Peyer's patch (tissue), 4 donors: Measurements from ENCODE around the gene TMCC1. TPM values are rescaled to one million over a fixed set of nuclear protein-coding genes. Genes with fewer than 3 reads are reported as not detected.

ENCODE experiments used
- DNase-seq, 3 donors: peaks; one replicate each; pipeline ENCODE4 v3.0.0-alpha.2; 2017 to 2019
- H3K27ac ChIP-seq, 4 donors: fragments of 200-600 bp; sonication (generic); one replicate each; pipeline ENCODE4 v1.5.1; 2016 to 2019
- H3K27me3 ChIP-seq, 2 donors: fragments of 200-600 bp; sonication (generic); one replicate each; pipeline ENCODE4 v1.5.1; 2019
- H3K36me3 ChIP-seq, 3 donors: fragments of 200-600 bp; sonication (generic); one replicate each; pipeline ENCODE4 v1.5.1; 2016 to 2019
- H3K4me1 ChIP-seq, 4 donors: fragments of 200-600 bp; sonication (generic); one replicate each; pipeline ENCODE4 v1.5.1; 2016 to 2019
- H3K4me3 ChIP-seq, 4 donors: fragments of 200-600 bp; sonication (generic); 1 replicate in 3 of 4; 2 replicates in 1 of 4; pipeline ENCODE4 v1.5.1; 2016 to 2019; ENCODE audit warnings: mild to moderate bottlenecking in 1 of 4
- H3K9me3 ChIP-seq, 4 donors: fragments of 200-600 bp; sonication (generic); one replicate each; pipeline ENCODE4 v1.5.1; 2016 to 2019; ENCODE audit warnings: mild to moderate bottlenecking in 1 of 4
- POLR2A ChIP-seq, 2 donors: fragments of 450-650 bp; IDR thresholded peaks; one replicate each; pipeline ENCODE4 v1.5.1; 2017; ENCODE audit warnings: antibody characterized with exemption in 2 of 2, mild to moderate bottlenecking in 2 of 2, moderate library complexity in 2 of 2
- total RNA-seq, 4 donors: library from RNA; depleted of rRNA; stranded (reverse); fragments of >200 nt; gene quantifications; one replicate each; pipeline ENCODE4 v1.1.0, GENCODE V29; 2016
- TF ChIP-seq, protein P1 (sequence below), 6 experiments: fragments of 450-650 bp in 4 of 6; fragments of 200-600 bp in 2 of 6; sonication (generic) in 1 of 6; IDR thresholded peaks; one replicate each; pipeline ENCODE4 v1.5.1; 2017 to 2019; ENCODE audit warnings: antibody characterized with exemption in 6 of 6, mild to moderate bottlenecking in 3 of 6, moderate library complexity in 1 of 6

TMCC1 gene
- total RNA-seq, result 10 to 100 TPM; 12.9 to 33.1 (median 23.7) TPM

DNA sequence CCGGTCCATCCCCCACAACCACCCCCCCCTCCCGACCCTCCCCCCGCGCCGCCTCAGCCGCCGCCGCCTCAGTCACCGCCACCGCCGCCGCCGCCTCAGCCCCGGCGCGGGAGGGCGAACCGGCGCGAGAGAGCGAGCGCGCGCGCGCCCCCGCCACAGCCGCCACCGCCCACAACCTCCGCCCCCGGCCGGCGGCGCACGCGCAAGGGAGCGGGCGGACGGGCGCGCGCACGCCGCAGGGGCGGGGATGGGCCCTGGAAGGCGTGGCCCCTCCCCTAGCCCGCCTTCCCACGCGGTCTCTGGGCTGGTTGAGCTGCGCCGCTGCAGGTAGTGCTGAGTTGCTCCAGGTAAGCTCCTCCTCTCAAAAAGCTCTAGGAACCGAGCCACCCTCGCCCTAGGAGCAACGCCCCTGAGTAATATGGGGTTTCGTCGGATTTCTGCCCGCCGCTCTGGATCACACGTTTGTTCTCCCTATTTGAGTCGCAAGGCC lies at the start of gene TMCC1:
Gene TMCC1, minus strand, starts transcription at position 131 of the 490 bp plus-strand sequence.
- no peaks in the 10 kb centered on the region for H3K9me3 ChIP-seq
- no peaks in the 10 kb centered on the region for H3K27me3 ChIP-seq
- DNase-seq, result peak; percentile 86 to 95 (median 92)
- no peaks in the 10 kb centered on the region for H3K36me3 ChIP-seq
- TF ChIP-seq, protein P1, sequence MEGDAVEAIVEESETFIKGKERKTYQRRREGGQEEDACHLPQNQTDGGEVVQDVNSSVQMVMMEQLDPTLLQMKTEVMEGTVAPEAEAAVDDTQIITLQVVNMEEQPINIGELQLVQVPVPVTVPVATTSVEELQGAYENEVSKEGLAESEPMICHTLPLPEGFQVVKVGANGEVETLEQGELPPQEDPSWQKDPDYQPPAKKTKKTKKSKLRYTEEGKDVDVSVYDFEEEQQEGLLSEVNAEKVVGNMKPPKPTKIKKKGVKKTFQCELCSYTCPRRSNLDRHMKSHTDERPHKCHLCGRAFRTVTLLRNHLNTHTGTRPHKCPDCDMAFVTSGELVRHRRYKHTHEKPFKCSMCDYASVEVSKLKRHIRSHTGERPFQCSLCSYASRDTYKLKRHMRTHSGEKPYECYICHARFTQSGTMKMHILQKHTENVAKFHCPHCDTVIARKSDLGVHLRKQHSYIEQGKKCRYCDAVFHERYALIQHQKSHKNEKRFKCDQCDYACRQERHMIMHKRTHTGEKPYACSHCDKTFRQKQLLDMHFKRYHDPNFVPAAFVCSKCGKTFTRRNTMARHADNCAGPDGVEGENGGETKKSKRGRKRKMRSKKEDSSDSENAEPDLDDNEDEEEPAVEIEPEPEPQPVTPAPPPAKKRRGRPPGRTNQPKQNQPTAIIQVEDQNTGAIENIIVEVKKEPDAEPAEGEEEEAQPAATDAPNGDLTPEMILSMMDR (IDR thresholded peaks at IDR 0.05), result no peak
- peak in 1 of 2 donors; percentile 28 for TF ChIP-seq POLR2A (IDR thresholded peaks at IDR 0.05)
- peak within 1 kb of the TSS; percentile 83 to 95 (median 92) for H3K27ac ChIP-seq
- peaks cover 0 to 40% (median 3%) of the 10 kb centered on the region in 4 donors for H3K4me1 ChIP-seq
- peak within 1 kb of the TSS; percentile 65 to 94 (median 88) for H3K4me3 ChIP-seq

DNA sequence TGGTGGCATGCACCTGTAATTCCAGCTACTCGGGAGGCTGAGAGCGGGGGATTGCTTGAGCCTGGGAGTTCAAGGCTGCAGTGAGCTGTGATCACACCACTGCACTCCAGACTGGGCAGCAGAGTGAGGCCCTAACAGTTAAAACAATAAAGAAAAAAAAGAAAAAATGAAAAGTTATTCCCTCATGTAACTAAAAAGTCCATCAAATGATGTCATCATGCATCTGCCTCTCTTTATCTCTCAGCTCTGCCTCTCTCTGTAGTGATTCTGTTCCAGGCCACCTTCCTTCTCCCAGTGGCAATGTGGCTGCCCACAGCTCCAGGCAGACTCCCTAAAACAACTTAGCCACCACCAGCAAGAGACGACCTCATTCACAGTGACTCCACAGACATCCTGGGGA lies 49.5 kb upstream of the TMCC1 start:
- no peak overlapping the region for H3K27ac ChIP-seq
- H3K4me3 ChIP-seq, result no peak overlapping the region
- no peaks in the 10 kb centered on the region for H3K36me3 ChIP-seq
- H3K9me3 ChIP-seq, result peaks cover 0 to 4% (median 0%) of the 10 kb centered on the region in 4 donors
- TF ChIP-seq, protein P1 (IDR thresholded peaks at IDR 0.05), result no peak
- no peak for TF ChIP-seq POLR2A (IDR thresholded peaks at IDR 0.05)
- no peaks in the 10 kb centered on the region for H3K4me1 ChIP-seq
- no peaks in the 10 kb centered on the region for H3K27me3 ChIP-seq
- DNase-seq, result no peak

- Histone ChIP-seq H3K36me3 (no peaks in the 10 kb centered on the region), H3K4me3 (no peak overlapping the region), H3K27ac (no peak overlapping the region), H3K4me1 (no peaks in the 10 kb centered on the region), H3K27me3 (no peaks in the 10 kb centered on the region), H3K9me3 (peaks cover 0 to 3% (median 0%) of the 10 kb centered on the region in 4 donors)
- DNase-seq, result peak; percentile 20 to 73 (median 61)
- TF ChIP-seq, protein P1 (IDR thresholded peaks at IDR 0.05), result peak; percentile 20 to 67 (median 54)
- no peak for TF ChIP-seq POLR2A (IDR thresholded peaks at IDR 0.05)
These were observed 48.8 kb upstream of the TMCC1 start for GRCh38 chr3:129942296-129942695.

GRCh38 chr3:129940086-129940485 lies 46.6 kb upstream of the TMCC1 start:
- DNase-seq, result peak in 1 of 3 donors; percentile 6
- Histone ChIP-seq H3K4me1 (no peaks in the 10 kb centered on the region), H3K9me3 (no peaks in the 10 kb centered on the region), H3K27ac (no peak overlapping the region), H3K36me3 (no peaks in the 10 kb centered on the region), H3K4me3 (no peak overlapping the region), H3K27me3 (no peaks in the 10 kb centered on the region)
- no peak for TF ChIP-seq POLR2A (IDR thresholded peaks at IDR 0.05)
- TF ChIP-seq, protein P1 (IDR thresholded peaks at IDR 0.05), result no peak

DNA sequence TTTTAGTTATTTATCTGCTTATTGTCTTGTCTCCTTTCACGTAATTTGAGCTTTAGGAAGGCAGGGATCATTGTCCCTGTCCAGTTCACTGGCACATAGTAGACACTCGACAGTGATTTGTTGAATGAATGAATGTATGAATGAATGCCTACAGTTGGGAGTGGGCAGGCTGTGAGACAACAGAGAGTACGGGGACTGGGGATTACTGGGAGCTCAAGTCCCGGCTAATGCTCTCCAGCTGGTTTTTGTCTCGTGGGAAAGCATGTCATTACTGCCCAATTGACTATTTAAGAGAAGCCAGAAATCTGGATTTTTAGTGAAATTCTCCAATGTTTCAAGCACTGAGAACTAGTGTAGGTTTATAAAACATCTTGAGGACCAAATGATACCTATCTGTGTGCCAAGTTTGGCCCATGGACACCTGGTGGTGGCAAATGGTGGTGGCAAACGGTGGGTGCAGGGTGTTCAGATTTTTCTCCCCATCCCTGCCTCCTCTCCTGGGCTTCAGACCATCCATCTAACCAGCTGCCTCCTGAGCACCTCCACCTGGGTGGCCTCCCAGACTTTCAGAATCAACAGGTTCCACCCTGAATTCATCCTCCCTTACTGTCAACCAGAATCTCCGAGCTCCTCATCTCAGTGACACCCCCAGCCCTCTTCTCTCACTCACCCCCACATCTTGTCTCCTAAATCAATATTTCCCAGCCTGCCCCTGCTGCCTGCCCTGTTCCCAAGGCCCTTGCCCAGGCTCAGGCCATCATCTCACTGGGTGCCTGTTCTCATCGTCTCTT lies 44.8 kb upstream of the TMCC1 start:
- peak in 2 of 3 donors; percentile 15 to 29 for DNase-seq
- Histone ChIP-seq H3K9me3 (no peaks in the 10 kb centered on the region), H3K4me1 (peaks cover 0 to 4% (median 0%) of the 10 kb centered on the region in 4 donors), H3K36me3 (no peaks in the 10 kb centered on the region), H3K27ac (no peak overlapping the region), H3K27me3 (no peaks in the 10 kb centered on the region), H3K4me3 (no peak overlapping the region)
- no peak for TF ChIP-seq POLR2A (IDR thresholded peaks at IDR 0.05)
- TF ChIP-seq, protein P1 (IDR thresholded peaks at IDR 0.05), result no peak
